ENCODE data around the gene FERMT2.
A peak's percentile ranks its signal among the peaks of the same experiment; 100 is the strongest.

Gene FERMT2

DNA sequence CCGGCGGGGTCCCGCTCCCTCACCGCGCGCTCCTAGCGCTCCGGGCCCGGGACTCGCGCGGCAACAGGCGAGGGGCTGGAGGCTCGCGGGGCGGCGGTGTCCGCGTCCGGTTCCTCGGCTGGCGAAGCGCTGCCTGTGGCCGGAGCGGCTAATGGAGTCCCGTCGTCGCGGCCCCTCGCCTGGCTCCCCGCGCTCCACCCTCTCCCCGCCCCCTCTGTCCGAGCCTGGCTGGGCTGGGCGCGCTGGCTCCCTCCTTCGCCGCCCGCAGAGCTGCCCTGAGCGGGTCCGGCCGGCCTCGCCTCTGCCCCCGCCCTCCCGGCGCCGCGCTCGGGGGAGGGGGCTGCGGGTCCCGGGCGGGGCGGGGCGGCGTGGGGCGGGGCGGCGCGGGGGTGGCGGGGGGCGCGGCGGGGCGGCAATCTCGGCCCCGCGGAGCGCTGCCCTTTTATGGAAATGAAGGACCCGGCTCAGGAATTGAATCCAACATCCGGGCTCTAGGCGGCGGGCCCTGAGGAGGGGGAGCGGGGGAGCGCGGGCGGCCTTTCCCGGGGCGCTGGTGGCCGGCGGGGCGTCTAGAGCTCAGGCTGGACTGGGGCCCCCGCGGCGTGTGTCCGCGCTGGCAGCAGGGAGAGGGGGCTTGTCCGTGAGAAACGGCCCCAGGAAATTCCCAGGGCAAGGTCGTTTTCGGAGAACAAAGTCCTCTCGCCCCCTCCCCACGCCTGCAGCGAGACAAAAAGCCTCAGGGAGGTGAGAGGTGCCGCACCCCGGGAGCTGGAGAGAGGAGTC is at the start of gene FERMT2:
FERMT2 (minus strand) TSS at position 153 of the 783 bp plus-strand sequence. CDS start 482 bp downstream, outside the sequence.
- peak; percentile 83 for DNase-seq (ENCODE audit: low spot score)

- no peak for DNase-seq (ENCODE audit: low spot score)
Measured at GRCh38 chr14:52998376-52999015, 47.6 kb upstream of the FERMT2 start.

GRCh38 chr14:52996493-52996892 is 45.6 kb upstream of the FERMT2 start:
- no peak for DNase-seq (ENCODE audit: low spot score)

DNA sequence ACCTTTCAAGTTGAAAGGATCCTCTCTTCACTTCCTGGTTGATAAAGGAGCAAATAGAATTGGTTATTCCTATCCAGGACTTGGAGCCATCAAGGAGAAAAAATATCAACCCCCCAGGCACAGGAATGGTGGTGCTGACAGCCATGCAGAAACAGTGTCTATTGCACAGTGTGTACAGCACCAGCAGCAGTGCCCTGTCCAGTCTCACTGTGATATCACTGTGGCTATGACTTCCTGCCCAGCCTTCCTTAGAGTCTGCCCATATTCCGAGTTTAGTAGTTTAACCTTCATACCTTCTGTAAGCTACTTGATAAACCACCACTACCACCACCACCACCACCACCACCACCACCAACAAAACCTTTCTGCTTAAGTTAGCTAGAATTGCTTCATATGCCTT is 45.1 kb upstream of the FERMT2 start:
- DNase-seq (ENCODE audit: low spot score), result no peak

DNA sequence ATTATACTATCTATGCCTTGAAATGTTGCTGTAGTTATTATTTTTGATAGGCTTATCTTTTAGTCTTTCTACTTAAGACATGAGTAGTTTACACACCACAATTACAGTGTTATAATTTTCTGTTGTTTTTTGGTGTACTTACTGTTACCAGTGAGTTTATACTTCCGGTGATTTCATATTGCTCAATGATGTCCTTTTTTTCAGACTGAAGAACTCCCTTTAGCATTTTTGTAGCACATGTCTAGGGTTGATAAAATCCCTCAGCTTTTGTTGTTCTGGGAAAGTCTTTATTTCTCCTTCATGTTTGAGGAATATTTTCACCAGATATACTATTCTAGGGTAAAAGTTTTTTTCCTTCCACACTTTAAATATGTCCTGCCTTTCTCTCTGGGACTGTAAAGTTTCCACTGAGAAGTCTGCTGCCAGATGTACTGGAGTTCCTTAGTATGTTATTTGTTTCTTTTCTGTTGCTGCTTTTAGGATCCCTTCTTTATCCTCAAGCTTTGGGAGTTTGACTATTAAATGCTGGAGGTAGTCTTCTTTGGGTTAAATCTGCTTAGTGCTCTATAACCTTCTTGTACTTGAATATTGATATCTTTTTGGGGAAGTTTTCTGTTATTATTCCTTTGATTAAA is 41.5 kb upstream of the FERMT2 start:
- DNase-seq (ENCODE audit: low spot score), result no peak

DNA sequence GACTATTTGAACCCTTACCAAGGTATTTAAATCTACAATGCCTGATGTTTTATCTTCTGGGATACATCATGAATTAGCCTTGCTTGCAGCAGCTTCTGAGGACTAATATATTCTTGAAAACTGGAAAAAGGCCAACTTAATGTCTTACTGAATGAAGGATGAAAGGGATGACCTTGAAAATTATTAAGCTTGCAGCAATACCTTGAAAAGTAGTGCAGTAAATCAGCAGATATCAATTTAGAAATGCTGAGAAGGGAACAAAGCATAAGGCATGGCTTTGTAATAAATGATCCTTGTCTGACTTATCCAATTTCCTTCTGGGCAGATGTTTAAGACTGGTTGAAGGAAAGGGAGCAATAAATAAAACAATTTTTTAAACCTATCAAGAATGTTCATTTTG is 37.3 kb upstream of the FERMT2 start:
- no peak for DNase-seq (ENCODE audit: low spot score)

DNA sequence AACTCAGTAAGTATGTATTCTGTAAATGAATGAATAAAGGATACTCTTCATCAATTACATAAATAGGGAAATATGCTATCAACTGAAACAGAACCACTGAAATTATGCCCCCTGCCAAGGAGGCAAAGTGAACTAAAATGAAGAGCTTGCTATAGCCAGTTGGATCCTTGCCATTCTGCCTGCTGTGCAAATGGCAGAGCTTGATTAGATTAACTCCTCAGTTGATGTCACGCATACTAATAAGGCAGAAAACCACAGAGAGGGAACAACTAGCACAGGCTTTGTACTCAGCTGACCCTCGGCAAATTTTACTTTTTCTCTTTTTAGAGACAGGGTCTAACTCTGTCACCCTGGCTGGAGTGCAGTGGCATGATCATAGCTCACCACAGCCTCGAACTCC is 36.7 kb upstream of the FERMT2 start:
- no peak for DNase-seq (ENCODE audit: low spot score)

- DNase-seq (ENCODE audit: low spot score), result no peak
Measured at GRCh38 chr14:52987042-52987441, 36.2 kb upstream of the FERMT2 start.

GRCh38 chr14:52977798-52978197 is 26.9 kb upstream of the FERMT2 start:
- DNase-seq (ENCODE audit: low spot score), result no peak

- no peak for DNase-seq (ENCODE audit: low spot score)
Measured at GRCh38 chr14:52974406-52974805, 23.6 kb upstream of the FERMT2 start.

DNA sequence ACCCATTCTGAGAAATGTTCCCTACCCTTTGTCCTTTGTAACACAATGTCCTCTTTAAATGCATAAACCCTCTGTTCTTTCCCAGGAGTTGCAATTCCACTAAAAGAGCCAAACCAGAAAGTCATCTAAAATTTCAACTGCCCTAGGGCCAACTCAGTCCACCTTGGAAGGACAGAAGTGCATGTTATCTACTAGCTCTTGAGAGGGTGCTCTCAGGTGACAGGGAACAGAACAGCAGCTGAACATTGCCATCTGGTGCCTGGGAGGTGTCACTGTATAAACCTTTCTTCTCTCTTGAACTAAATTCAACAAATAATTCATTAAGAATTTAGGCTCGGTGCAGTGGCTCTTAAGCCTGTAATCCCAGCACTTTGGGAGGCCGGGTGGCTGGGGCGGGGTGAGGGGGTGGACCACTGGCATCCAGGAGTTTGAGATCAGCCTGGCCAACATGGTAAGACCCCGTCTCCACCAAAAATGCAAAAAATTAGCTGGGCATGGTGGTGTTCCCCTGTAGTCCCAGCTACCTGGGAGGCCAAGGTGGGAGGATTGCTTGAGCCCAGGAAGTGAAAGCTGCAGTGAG is 10.3 kb upstream of the FERMT2 start:
- peak; percentile 68 for DNase-seq (ENCODE audit: low spot score)

- DNase-seq (ENCODE audit: low spot score), result no peak
Measured at GRCh38 chr14:52960627-52961026, 9.8 kb upstream of the FERMT2 start.

- DNase-seq (ENCODE audit: low spot score), result no peak
Measured at GRCh38 chr14:52954346-52955214, 3.7 kb upstream of the FERMT2 start.

DNA sequence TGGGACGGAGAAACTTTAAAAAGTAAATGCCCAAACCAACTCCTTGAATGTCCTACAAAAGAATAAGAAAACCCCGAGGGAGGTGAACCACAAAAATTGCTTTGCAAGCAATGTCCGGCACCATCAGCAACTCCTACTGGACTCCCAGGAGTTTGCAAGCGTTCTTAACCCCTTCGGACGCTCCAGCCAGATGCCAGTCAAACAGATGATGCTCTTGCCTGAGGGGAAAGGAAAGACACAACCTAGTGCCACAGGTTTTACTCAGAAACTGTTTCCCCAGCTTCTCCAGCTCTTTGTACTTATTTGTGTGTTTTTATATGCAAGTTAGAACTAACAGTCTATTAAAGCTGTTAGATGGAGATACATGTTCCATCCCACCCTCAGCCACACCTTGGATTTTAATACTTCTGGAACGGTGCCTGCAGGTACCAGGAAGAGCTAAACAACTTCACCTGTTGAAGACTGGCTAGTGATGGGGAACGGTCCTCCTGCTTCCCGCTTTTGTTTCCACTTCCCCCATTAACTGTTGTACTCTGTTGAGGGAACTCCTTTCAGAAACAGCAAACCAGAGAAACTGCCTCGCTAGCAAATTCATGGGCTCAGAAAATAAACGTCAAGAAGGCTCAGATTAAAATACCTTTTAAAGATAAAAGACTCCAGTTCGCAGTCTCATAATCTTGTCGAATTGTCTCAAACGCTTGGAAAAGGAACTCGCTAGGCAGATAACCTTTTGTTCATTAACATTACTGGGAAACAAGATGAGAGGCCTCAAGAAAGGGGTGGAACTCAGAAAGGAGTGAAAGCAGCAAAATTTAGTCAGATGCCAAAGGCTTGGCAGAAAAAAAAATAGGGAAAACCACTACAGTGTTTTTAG is 1.1 kb upstream of the FERMT2 start:
- peak; percentile 74 for DNase-seq (ENCODE audit: low spot score)

- DNase-seq (ENCODE audit: low spot score), result peak; percentile 31
Measured at GRCh38 chr14:52950410-52950897, 396 bp downstream of the FERMT2 start.

DNA sequence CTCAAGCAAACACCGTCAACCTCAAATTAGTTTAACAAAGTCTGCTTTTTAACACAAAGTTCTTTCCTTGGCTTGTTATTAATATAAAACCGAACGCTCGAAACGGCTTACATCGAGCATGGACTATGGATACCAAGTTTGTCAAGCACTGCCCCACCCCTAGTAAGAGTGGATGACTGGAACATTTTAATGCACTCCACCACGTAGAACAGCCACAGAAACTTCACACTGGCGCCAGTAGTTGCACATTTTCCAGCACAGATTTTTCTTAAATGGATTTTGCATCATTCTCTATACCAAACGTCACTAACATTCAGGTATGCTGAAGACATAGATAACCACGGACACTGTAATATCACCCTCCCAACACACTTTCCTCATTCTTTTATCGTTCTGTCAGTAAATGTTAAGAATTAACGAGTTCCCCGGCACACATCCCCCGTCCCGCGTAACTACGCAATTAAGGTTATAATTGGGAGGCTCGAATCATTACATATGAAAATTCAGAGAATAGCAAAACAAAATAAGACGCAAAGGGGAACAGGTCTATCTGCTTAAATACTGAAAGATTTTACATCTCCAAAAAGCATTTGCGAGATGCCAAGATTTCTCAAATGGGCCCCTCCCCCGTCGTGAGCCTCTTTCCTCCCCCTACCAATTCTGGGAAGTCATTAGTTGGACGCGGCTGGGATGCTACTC is 990 bp downstream of the FERMT2 start:
- peak; percentile 23 for DNase-seq (ENCODE audit: low spot score)

DNA sequence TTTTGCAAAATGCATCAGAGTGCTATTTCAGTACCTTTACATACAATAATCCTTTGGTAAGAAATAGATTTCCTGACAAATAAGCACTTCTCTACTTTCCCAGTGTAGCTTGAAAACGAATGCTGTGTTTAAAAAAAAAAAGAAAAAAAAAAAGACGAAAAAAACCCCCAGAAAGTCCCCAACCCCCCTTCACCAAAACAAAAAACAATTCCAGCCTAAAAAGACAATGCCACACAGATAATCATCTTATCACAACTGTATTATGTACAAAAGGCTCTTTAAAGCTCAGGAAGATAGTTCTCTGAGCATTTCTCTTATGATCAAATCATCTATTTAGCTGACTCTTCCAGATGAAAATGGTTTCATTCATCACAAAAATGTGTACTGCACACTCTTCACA is 1.6 kb downstream of the FERMT2 start:
- no peak for DNase-seq (ENCODE audit: low spot score)

DNA sequence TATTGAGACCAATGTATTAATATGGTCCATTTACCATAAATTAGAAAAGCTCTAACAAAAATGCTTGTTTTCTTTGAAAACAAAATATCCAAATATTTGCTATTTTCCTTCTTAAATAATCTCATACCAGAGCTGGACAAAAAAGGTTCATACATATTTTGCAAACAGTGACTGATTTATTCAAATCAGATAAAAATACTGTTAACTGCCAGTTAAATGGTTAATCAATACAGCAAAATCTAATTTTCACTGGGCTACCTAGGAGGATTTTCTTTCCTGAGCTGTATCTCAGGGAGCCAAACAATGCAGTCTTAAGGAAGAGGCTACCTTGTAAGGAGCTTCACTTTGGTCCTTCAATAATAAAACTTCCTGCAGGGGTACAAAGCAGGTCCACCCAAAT is 2.0 kb downstream of the FERMT2 start:
- DNase-seq (ENCODE audit: low spot score), result no peak

DNA sequence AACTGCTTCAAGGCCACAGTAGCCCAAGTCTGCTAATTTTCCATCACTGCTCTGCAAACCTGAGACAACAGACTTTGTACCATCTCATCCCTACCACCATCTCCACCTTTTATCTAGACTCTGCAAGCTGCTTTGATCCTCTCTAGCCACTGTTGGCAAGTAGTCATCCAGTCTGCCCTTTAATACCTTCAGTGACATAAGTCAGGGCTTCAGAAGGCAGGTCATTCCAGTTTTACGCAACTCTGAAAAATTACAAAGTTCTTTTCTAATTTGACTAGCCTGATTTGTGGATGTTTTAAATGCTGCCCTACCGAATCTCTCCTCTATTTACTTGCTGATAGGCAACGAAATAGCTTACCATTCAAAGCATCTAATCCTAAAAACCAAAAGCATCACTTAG is 2.8 kb downstream of the FERMT2 start:
- no peak for DNase-seq (ENCODE audit: low spot score)

GRCh38 chr14:52944254-52944653 is 6.6 kb downstream of the FERMT2 start:
- DNase-seq (ENCODE audit: low spot score), result no peak

Data from LoVo (cell line).